ENCODE measurements around the gene PPM1A.

Gene PPM1A

GRCh38 chr14:60229614-60230013 is 19.4 kb upstream of the PPM1A start:
- no peak for DNase-seq

GRCh38 chr14:60232185-60232584 is 16.8 kb upstream of the PPM1A start:
- DNase-seq = no peak

GRCh38 chr14:60233251-60233650 is 15.8 kb upstream of the PPM1A start:
- no peak for DNase-seq

- no peak for DNase-seq
Observed at GRCh38 chr14:60233891-60234290, 15.1 kb upstream of the PPM1A start.

GRCh38 chr14:60235440-60235839 is 13.6 kb upstream of the PPM1A start:
- no peak for DNase-seq

GRCh38 chr14:60238955-60239354 is 10.1 kb upstream of the PPM1A start:
- DNase-seq = no peak

GRCh38 chr14:60240139-60240856 is 8.7 kb upstream of the PPM1A start:
- DNase-seq = no peak

- DNase-seq = no peak
Observed at GRCh38 chr14:60241091-60241490, 7.9 kb upstream of the PPM1A start.

- DNase-seq = no peak
Observed at GRCh38 chr14:60242429-60242828, 6.6 kb upstream of the PPM1A start.

GRCh38 chr14:60245380-60246177 is 3.4 kb upstream of the PPM1A start:
- DNase-seq = peak; percentile 75

- peak; percentile 92 for DNase-seq
Observed at GRCh38 chr14:60247994-60248696, 876 bp upstream of the PPM1A start.

GRCh38 chr14:60249321-60250256 is 568 bp downstream of the PPM1A start:
- peak; percentile 85 for DNase-seq

- peak; percentile 75 for DNase-seq
Observed at GRCh38 chr14:60250257-60251035, 1.4 kb downstream of the PPM1A start.

- DNase-seq = peak; percentile 13
Observed at GRCh38 chr14:60251877-60252276, 2.9 kb downstream of the PPM1A start.

GRCh38 chr14:60252630-60253029 is 3.6 kb downstream of the PPM1A start:
- DNase-seq = peak; percentile 54

- DNase-seq = no peak
Observed at GRCh38 chr14:60253649-60254048, 4.6 kb downstream of the PPM1A start.

- DNase-seq = no peak
Observed at GRCh38 chr14:60254176-60254575, 5.2 kb downstream of the PPM1A start.

- no peak for DNase-seq
Observed at GRCh38 chr14:60257865-60258264, 8.8 kb downstream of the PPM1A start.

GRCh38 chr14:60265163-60265562 is 16.1 kb downstream of the PPM1A start:
- DNase-seq = no peak

- peak; percentile 59 for DNase-seq
Observed at GRCh38 chr14:60266021-60266937, 17.3 kb downstream of the PPM1A start.

GRCh38 chr14:60272177-60272576 is 23.2 kb downstream of the PPM1A start:
- DNase-seq = no peak
